Measurements from ENCODE around the gene RNF148. TPM values are rescaled to one million over a fixed set of nuclear protein-coding genes. Genes with fewer than 3 reads are reported as not detected.
"Not testable (repeated sequence)": the region's sequence is repeated elsewhere in the genome, so short reads cannot be mapped to it uniquely, and the experiment has no call there.

The RNF148 gene
- total RNA-seq, 4 donors from 2014 or later: 0.25 to 0.36 TPM; not detected in 2

DNA sequence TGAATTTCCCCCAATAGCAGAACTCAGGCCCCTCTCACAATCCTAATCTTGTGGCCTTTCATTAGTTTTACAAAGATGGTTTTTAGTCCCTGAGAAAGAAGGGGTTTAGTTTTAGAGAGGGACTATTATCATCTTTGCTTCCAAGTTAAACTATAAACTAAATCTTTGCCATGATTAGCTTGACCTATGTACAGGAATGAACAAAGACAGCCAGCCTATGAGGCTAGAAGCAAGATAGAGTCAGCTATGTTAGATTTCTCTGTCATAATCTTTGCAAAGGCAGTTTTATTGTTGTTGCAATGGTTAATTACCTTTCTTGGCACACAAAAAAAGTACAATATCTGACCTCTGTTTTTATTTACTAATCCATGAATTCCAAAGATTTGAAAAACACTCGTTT lies 22.9 kb downstream of the RNF148 start:
- intact Hi-C loops (cut with DNase I; ENCODE audit: low total_unique reads): no loop called here
- no peak overlapping the region for H3K4me3 ChIP-seq (ENCODE audit: low read depth, poor library complexity, severe bottlenecking)
- no peak for DNase-seq (ENCODE audit: low spot score in 2 of 2)
- TF ChIP-seq, protein P1, sequence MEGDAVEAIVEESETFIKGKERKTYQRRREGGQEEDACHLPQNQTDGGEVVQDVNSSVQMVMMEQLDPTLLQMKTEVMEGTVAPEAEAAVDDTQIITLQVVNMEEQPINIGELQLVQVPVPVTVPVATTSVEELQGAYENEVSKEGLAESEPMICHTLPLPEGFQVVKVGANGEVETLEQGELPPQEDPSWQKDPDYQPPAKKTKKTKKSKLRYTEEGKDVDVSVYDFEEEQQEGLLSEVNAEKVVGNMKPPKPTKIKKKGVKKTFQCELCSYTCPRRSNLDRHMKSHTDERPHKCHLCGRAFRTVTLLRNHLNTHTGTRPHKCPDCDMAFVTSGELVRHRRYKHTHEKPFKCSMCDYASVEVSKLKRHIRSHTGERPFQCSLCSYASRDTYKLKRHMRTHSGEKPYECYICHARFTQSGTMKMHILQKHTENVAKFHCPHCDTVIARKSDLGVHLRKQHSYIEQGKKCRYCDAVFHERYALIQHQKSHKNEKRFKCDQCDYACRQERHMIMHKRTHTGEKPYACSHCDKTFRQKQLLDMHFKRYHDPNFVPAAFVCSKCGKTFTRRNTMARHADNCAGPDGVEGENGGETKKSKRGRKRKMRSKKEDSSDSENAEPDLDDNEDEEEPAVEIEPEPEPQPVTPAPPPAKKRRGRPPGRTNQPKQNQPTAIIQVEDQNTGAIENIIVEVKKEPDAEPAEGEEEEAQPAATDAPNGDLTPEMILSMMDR (IDR thresholded peaks at IDR 0.05): no peak
- no peak for TF ChIP-seq POLR2A (IDR thresholded peaks at IDR 0.05)
- 65 to 70% methylated on average over 1 of the region's 1 CpG for WGBS, 2 donors

DNA sequence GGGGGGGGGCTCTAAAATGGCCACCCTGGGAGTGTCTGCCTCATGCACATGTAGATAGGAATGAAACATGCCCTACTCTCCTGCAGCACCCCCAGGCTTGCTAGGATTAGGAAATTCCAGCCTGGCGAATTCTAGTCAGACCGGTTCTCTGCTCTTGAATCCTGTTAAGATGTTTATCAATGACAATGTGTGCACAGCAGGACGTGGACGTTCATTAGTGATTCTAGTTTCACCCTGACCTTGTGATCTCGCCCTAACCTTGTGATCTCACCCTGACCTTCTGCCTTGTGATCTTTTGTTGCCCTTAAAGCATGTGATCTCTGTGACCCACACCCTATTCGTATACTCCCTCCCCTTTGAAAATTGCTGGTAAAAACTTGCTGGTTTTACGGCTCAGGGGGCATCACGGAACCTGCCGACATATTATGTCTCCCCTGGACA lies 23.4 kb downstream of the RNF148 start:
- WGBS, 2 donors: 56 to 59% methylated on average over 9 of the region's 9 CpGs
- intact Hi-C loops (cut with DNase I; ENCODE audit: low total_unique reads); DNase-seq (ENCODE audit: low spot score in 2 of 2); H3K4me3 ChIP-seq (ENCODE audit: low read depth, poor library complexity, severe bottlenecking): not testable (repeated sequence)

DNA sequence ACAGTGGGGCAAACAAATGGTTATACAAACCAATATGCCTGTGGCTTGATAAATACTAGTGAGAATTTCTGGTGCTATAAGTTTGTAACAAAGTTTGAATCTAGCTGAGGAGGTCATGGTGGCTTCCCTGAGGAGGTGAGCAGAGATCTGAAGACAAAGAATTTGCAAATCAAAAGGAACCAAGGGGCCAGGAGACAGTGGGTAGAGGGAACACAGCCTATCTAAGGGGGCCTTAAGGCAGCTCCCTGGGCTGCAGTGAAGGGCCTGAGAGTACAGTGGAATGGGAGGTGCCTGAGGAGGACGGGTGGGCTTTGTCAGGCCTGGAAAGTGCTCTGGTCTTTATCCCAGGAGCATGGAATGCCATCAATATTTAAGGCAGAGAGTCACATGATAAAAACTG lies 25.6 kb downstream of the RNF148 start:
- TF ChIP-seq, protein P1 (IDR thresholded peaks at IDR 0.05): no peak
- TF ChIP-seq POLR2A (IDR thresholded peaks at IDR 0.05): no peak
- no peak for DNase-seq (ENCODE audit: low spot score in 2 of 2)
- intact Hi-C loops (cut with DNase I; ENCODE audit: low total_unique reads): no loop called here
- 77 to 84% methylated on average over 1 of the region's 1 CpG for WGBS, 2 donors
- no peak overlapping the region for H3K4me3 ChIP-seq (ENCODE audit: low read depth, poor library complexity, severe bottlenecking)

DNA sequence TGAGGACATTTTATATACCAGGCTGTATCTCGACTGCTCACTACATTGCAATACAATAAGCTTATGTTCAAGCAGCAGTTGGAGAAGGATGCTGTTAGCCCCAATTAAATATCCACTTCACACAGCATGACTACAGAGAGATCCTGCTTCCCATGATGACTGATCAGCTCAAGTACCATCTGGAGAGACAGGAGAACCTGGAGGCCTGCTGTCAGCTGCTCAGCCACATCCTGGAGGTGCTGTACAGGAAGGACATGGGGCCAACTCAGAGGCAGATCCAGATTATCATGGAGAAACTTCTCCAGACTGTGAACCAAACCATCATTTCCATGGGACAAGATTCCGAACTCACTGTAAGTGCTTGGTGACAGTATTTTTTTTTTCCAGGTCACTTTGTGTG lies 26.3 kb downstream of the RNF148 start:
- WGBS, 2 donors: 77 to 88% methylated on average over 2 of the region's 2 CpGs
- intact Hi-C loops (cut with DNase I; ENCODE audit: low total_unique reads): no loop called here
- TF ChIP-seq, protein P1 (IDR thresholded peaks at IDR 0.05): no peak
- no peak for TF ChIP-seq POLR2A (IDR thresholded peaks at IDR 0.05)

DNA sequence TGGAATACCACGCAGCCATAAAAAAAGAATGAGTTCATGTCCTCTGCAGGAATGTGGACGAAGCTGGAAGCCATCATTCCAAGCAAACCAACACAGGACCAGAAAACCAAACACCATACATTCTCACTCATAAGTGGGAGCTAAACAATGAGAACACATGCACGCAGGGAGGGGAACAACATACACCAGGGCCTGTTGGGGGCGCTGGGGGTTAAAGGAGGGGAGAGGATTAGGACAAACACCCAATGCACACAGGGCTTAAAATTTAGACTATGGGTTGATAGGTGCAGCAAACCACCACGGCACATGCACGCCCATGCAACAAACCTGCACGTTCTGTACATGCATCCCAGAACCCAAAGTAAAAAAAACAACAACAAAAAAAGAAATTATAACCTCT lies 27.1 kb downstream of the RNF148 start:
- TF ChIP-seq POLR2A (IDR thresholded peaks at IDR 0.05): no peak
- TF ChIP-seq, protein P1 (IDR thresholded peaks at IDR 0.05): no peak
- H3K4me3 ChIP-seq (ENCODE audit: low read depth, poor library complexity, severe bottlenecking): no peak overlapping the region
- no peak for DNase-seq (ENCODE audit: low spot score in 2 of 2)
- 81 to 87% methylated on average over 7 of the region's 7 CpGs for WGBS, 2 donors
- intact Hi-C loops (cut with DNase I; ENCODE audit: low total_unique reads): no loop called here

More for the DNA sequence above, 26.3 kb downstream of the RNF148 start:
- DNase-seq (ENCODE audit: low spot score in 2 of 2): no peak
- H3K4me3 ChIP-seq (ENCODE audit: low read depth, poor library complexity, severe bottlenecking): no peak overlapping the region

- intact Hi-C loops (cut with DNase I; ENCODE audit: low total_unique reads): no loop called here
- TF ChIP-seq, protein P1 (IDR thresholded peaks at IDR 0.05): no peak
- TF ChIP-seq POLR2A (IDR thresholded peaks at IDR 0.05): no peak
- WGBS, 2 donors: 42 to 47% methylated on average over 7 of the region's 7 CpGs
- DNase-seq (ENCODE audit: low spot score in 2 of 2): no peak
- H3K4me3 ChIP-seq (ENCODE audit: low read depth, poor library complexity, severe bottlenecking): no peak overlapping the region
Observed at GRCh38 chr7:122675011-122675410, 27.7 kb downstream of the RNF148 start.
